NCI-H1417 (cell line): Measurements from ENCODE around the gene ABHD17C.
"Not testable (repeated sequence)": the region's sequence is repeated elsewhere in the genome, so short reads cannot be mapped to it uniquely, and the experiment has no call there.

Experiments used
- DNase-seq, 3 experiments: peaks; one replicate each; lab custom pipeline; 2025; lab: John Stamatoyannopoulos, UW

Gene ABHD17C

GRCh38 chr15:80730926-80731325 lies 35.8 kb downstream of the ABHD17C start:
- no peak for DNase-seq

GRCh38 chr15:80732167-80732566 lies 37.1 kb downstream of the ABHD17C start:
- DNase-seq = no peak

- peak in 1 of 3 experiments; percentile 9 for DNase-seq
Observed at GRCh38 chr15:80732818-80733217, 37.7 kb downstream of the ABHD17C start.

DNA sequence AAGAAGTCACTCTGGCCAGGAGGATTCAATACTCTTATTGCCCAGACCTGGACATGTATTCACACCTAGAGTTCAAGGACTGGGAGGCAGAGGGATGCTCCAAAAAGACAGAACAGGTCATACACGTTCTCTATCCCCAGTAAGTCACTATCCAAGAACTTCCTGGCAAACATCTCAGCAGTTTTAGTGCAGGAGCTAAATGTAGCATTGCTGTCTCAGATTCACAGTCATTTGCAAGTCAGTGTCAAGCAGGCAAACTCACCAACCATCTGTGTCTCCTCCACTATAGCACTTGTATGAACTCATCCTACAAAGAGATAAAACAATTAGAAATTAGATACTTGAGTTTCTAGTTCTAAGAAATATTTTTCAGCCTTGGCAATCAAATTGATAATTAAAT lies 38.4 kb downstream of the ABHD17C start:
- DNase-seq = no peak

DNA sequence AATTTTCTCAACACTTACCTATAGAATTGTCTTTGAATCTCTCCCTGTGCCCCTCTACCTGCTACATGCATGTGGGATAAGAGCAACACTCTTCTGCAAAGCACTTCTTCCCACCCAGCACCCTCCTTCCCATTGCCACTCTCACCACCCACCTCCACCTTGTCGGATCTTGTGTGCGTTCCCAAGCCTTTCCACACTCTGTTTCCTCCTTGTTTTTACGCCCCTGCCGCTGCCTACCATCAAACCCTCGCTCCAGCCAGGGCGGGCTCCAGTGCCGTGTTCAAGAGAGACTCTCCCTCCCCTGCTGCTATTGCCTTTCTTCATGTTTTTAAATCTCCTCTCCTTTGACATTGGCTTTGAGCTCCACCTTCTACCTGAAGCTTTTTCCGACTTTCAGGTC lies 40.2 kb downstream of the ABHD17C start:
- DNase-seq = no peak

DNA sequence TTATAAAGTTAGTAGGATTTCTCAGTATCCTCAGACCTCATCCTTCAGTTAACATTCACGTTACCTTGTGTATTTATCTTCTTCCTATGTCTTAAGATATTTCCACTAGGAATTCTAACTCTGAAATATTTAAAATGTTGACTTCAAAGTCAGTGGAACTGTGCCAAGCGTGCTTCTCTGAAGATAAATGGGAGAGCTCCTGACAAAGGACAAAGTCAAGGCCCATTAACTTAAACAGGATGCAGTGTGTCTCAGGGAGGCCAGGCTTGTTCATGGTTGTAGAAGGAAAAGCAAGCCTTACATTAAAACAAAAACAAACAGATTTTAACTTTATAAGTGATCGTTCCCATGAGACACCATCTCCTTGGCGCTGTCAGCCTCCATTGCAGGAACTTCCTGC lies 41.5 kb downstream of the ABHD17C start:
- DNase-seq = peak; percentile 28 to 70 (median 32)

- no peak for DNase-seq
Observed at GRCh38 chr15:80739919-80740318, 44.8 kb downstream of the ABHD17C start.

- no peak for DNase-seq
Observed at GRCh38 chr15:80742081-80742480, 47.0 kb downstream of the ABHD17C start.

DNA sequence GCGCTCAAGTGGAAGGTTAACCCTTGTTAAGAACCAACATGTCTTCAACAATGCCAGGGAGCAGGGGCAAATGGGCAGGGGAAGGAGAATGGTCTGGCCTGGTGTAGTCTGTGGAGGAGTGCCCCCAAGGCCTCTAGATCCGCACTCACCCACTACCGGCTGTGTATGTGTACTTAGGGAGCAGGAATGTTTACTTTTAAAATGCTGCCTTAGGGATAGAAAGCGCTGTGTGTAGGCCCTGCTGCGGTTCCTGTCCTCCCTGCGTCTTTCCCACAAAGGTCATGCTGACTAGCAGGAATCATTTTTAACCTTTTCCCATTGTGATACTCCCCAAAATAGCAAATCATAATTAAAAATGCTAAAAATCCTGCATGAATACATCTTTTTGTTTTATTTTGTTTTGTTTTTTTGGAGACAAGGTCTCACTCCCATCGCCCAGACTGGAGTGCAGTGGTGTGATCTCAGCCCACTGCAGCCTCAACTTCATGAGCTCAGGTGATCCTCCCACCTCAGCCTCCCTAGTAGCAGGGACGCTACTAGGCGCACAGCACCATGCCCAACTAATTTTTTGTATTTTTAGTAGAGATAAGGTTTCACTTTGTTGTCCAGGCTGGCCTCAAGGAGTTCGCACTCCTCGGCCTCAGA lies 48.2 kb downstream of the ABHD17C start:
- peak in 2 of 3 experiments; percentile 37 to 67 for DNase-seq

DNA sequence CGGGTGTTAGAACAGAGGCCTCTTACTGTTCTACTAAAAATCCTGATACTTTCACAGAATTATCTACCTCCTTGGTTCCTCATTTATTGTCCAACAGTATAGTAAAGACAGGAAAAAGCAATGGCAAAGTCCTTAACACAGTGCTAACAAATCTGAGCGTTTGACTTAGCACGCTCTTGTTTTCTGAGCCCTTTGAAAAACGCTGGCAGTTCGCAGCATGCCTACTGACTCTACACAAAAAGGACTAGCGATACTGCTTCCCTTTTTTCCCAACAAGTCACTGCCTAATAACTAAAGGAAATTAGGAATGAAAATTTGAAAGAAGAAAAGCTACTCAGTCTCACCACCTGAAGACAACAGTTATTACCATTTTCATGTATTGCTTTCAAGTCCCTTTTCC lies 49.3 kb downstream of the ABHD17C start:
- no peak for DNase-seq

DNA sequence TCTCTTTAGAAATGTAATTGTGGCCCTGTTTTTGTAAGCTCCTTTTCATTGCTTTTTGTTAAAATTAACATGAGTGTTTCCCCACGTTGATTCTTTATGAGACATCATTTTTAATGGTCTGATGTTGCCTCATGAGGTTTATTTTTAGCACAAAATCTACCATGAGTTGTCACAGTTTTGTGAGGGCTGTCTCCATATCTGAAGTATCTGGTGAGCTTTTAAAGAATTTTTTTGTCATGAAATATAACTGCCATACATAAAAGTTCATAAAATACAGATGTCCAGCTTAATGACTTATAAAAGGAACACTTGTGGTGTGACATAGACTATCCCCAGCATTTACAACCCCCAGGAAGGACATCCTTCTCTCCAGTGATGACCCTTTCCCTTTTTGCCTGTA lies 49.7 kb downstream of the ABHD17C start:
- no peak for DNase-seq

GRCh38 chr15:80745888-80746287 lies 50.8 kb downstream of the ABHD17C start:
- DNase-seq = no peak

- no peak for DNase-seq
Observed at GRCh38 chr15:80747317-80748053, 52.4 kb downstream of the ABHD17C start.

DNA sequence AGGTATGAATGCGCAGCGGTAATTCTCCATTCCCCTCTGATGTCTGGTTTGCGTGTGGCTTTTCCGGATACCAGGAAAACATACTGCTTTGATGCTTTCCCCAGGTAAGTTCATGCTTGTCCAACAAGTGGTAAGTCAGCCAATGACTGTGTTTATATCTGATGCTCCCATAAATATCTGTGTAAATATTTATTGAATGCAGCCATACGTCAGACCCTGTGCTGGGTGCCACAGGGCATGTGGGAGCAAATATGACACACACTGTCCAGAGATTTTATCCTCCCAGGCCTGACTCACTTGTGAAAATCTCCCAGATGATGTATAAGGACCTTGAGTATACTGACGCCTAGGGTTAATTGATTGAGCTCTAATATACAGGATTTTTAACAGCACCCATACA lies 54.5 kb downstream of the ABHD17C start:
- no peak for DNase-seq

DNA sequence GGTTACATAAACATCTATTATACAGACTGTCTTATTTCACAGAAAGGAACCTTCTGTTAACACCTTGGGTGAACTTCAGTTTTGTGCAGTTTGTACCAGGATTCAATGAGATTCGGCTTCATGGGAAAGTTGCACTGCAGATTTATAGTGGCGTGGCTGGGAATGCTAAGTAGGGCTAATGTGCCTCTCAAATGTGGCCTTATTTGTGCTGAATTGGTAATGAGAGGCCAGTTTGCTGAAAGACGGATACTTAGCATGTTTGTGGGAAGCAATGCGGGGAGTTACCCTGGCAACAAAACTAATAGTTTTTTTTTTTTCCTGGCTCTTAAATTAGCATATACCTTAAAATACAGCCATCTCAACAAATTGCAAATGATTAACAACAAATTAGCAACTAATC lies 55.5 kb downstream of the ABHD17C start:
- DNase-seq = no peak

DNA sequence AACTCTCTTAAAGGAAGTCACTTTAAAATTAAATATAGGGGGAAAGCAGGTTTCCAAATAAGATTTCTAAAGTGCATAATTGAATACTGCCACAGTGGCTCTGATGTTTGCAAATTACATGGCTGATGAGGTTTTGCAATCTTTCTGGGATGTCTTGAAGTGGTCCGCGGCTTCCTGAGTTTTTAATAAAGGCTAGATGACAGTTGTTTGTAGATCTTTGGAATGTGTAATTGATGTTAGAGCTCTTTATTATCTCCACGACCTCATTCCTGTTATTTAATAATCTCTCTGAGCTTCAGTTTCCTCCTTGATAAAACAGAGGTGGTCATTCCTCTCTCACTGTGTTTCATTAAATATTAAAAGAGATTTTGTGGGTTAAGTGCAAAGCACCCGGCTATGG lies 57.1 kb downstream of the ABHD17C start:
- DNase-seq = peak in 2 of 3 experiments; percentile 20 to 67

DNA sequence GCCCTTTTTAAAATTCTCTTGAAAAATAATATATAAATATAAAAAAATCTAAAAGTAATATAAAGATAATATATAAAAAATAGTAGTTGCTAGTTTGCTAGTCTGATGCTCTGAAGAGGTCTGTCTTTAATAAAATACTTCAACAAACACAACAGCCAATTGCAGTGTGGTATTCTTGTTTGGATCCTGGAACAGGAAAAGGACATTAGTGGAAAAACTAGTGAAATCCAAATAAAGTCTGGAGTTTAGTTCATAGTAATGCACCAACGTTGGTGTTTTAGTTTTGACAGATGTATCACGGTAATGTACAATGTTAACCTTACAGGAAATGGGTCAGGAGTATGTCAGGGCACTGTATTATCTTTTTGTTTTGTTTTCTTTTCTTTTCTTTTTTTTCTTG lies 58.1 kb downstream of the ABHD17C start:
- DNase-seq = no peak

DNA sequence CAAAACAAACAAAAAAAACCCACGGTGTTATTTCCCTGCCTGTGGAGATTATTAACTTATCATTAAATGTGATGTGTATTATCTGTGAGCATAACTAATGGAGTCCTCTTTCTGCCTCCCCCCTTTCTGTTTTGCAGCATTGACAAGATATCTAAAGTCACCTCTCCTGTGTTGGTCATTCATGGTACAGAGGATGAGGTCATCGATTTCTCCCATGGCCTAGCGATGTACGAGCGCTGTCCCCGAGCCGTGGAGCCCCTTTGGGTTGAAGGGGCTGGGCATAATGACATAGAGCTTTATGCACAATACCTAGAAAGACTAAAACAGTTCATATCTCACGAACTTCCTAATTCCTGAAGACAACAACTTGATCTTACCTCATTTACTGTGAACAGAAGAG lies 58.9 kb downstream of the ABHD17C start:
- no peak for DNase-seq

DNA sequence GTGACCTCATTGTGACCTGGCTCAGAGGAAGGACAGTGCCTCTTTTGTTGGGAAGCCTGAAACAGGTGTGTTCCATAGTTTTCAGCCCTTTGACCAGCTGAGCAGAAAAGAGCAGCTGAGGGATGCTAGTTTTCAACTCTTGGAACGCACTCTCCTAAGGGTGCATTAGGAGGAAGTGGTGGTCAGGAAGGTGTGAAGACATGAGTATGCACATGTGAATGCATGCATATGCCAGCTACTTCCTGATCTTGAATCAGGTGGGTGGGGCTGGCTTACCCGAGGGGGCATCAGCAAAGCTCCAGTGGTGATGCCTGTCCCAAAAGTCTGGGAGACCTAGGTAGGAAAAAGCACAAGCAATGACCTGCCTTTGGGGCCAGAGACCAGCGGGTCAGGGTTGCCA lies 60.8 kb downstream of the ABHD17C start:
- no peak for DNase-seq

DNA sequence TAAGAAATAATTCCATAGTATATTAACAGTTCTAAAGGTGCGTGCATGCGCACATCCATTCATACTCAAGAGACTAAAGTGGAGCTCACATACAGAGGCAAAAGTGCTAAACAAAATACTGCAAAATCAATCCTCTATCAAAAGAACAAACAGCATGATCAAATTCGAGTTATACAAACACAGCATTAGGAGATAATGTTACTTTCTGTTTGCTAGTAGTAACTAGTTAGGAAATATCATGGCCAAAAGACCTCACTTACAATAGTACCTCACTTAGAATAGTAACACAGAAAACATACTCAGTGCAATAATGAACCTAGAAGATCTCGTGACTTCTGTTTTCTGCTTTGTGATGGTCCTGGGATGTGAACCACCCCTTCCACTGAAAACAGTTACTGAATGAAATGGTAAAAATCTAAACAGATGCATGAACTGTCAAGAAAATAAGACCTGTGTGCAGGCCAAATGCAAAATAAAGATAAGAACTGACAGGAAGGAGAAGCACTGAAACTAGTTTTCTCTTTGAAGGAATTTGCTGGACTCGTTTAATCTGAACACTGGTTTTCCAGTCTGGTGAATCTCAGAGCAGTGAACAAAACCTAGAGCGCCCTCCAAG lies 63.1 kb downstream of the ABHD17C start:
- DNase-seq = no peak

- DNase-seq = no peak
Observed at GRCh38 chr15:80760960-80761359, 65.8 kb downstream of the ABHD17C start.

DNA sequence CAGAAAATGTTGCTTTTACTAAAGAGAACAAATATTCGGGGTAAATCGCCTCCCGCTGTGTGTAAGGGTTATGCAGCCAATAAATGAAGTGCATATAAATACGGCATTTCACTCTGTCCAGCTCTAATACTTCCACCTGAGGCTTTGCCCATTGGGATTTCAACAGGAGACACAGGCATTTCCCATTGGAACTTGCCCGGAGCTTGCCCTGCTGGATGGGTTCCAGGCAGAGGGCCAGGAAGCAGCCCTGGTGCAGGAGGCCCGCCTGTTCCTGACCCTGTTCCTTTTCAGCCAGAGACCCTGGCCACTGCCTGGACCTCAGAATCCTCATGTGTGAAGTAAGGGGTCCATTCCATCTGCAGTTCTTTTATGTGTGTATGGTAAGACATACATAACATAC lies 66.6 kb downstream of the ABHD17C start:
- DNase-seq = no peak

- not testable (repeated sequence) for DNase-seq
Observed at GRCh38 chr15:80763235-80763634, 68.1 kb downstream of the ABHD17C start.
